ENCODE data around the gene ATRNL1.
"Not testable (repeated sequence)": the region's sequence is repeated elsewhere in the genome, so short reads cannot be mapped to it uniquely, and the experiment has no call there.

The ATRNL1 gene

GRCh38 chr10:115760131-115760530, 667.0 kb downstream of the ATRNL1 start:
- no peak for DNase-seq (ENCODE audit: low read depth)

GRCh38 chr10:115761166-115761565, 668.0 kb downstream of the ATRNL1 start:
- no peak for DNase-seq (ENCODE audit: low read depth)

GRCh38 chr10:115762029-115762428, 668.9 kb downstream of the ATRNL1 start:
- peak; percentile 65 for DNase-seq (ENCODE audit: low read depth)

- no peak for DNase-seq (ENCODE audit: low read depth)
These were observed 678.6 kb downstream of the ATRNL1 start for GRCh38 chr10:115771755-115772154.

GRCh38 chr10:115772606-115773005, 679.4 kb downstream of the ATRNL1 start:
- DNase-seq (ENCODE audit: low read depth), result peak; percentile 88

- no peak for DNase-seq (ENCODE audit: low read depth)
These were observed 680.7 kb downstream of the ATRNL1 start for GRCh38 chr10:115773832-115774231.

GRCh38 chr10:115774721-115775120, 681.6 kb downstream of the ATRNL1 start:
- DNase-seq (ENCODE audit: low read depth), result no peak

- no peak for DNase-seq (ENCODE audit: low read depth)
These were observed 684.5 kb downstream of the ATRNL1 start for GRCh38 chr10:115777646-115778045.

GRCh38 chr10:115790220-115790619, 697.1 kb downstream of the ATRNL1 start:
- DNase-seq (ENCODE audit: low read depth), result no peak

- DNase-seq (ENCODE audit: low read depth), result no peak
These were observed 702.8 kb downstream of the ATRNL1 start for GRCh38 chr10:115795964-115796363.

GRCh38 chr10:115801457-115801856, 708.3 kb downstream of the ATRNL1 start:
- no peak for DNase-seq (ENCODE audit: low read depth)

GRCh38 chr10:115801992-115802391, 708.8 kb downstream of the ATRNL1 start:
- DNase-seq (ENCODE audit: low read depth), result no peak

- DNase-seq (ENCODE audit: low read depth), result no peak
These were observed 709.7 kb downstream of the ATRNL1 start for GRCh38 chr10:115802911-115803310.

- no peak for DNase-seq (ENCODE audit: low read depth)
These were observed 721.4 kb downstream of the ATRNL1 start for GRCh38 chr10:115814542-115814941.

GRCh38 chr10:115818012-115818411, 724.8 kb downstream of the ATRNL1 start:
- peak; percentile 39 for DNase-seq (ENCODE audit: low read depth)

GRCh38 chr10:115826396-115826795, 733.2 kb downstream of the ATRNL1 start:
- no peak for DNase-seq (ENCODE audit: low read depth)

GRCh38 chr10:115827231-115828009, 734.3 kb downstream of the ATRNL1 start:
- no peak for DNase-seq (ENCODE audit: low read depth)

GRCh38 chr10:115828182-115828581, 735.0 kb downstream of the ATRNL1 start:
- not testable (repeated sequence) for DNase-seq (ENCODE audit: low read depth)

GRCh38 chr10:115829521-115830205, 736.5 kb downstream of the ATRNL1 start:
- peak; percentile 65 for DNase-seq (ENCODE audit: low read depth)

- peak; percentile 53 for DNase-seq (ENCODE audit: low read depth)
These were observed 737.3 kb downstream of the ATRNL1 start for GRCh38 chr10:115830265-115830970.

GRCh38 chr10:115831016-115831415, 737.9 kb downstream of the ATRNL1 start:
- no peak for DNase-seq (ENCODE audit: low read depth)

GRCh38 chr10:115833119-115833518, 740.0 kb downstream of the ATRNL1 start:
- DNase-seq (ENCODE audit: low read depth), result no peak

- no peak for DNase-seq (ENCODE audit: low read depth)
These were observed 751.4 kb downstream of the ATRNL1 start for GRCh38 chr10:115844591-115844990.
